Measurements from ENCODE around the gene ZNF296.

Gene ZNF296

GRCh38 chr19:45051929-45052579, 24.2 kb downstream of the ZNF296 start:
- DNase-seq = no peak

DNA sequence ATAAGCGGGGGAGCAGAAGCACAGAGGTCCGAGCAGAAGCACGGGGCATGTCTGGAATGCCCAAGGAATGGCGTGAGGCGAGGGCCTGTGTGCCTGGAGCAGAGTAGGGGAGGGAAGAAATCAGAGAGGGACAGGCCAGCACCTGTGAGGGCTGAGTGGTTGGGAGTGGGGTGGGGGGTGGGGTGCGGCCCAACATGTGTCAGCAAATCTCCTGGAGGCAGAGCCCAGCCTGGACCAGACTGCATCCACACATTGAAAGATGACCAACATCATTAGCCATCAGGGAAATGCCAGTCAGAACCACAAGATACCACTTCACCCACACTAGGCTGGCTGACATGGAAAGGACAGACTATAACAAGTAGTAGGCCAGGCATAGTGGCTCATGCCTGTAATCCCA, 26.2 kb downstream of the ZNF296 start:
- DNase-seq = no peak

- DNase-seq = no peak
Observed at GRCh38 chr19:45049073-45049736, 27.1 kb downstream of the ZNF296 start.

DNA sequence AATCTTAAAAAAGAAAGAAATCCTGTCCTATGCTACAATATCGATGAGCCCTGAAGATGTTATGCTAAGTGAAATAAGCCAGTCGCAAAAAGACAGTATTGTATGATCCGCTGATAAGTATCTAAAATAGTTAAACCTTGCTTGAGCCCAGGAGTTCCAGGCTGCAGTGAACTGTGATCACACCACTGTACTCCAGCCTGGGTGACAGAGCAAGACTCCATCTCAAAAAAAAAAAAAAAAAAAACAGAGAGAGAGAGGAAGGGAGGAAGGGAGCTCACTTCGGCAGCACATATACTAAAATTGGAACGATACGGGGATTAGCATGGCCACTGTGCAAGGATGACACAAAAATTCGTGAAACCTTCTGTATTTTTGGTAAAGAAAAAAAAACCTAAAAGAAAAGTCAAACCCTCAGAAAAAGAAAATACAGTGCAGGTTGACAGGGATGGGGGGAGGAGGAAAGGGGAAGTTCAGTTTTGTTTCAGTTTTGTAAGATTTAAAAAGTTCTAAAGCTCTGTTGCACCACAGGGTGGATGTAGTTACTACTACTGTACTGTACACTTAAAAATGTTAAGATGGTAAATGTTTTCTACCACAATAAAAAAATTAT, 29.0 kb downstream of the ZNF296 start:
- DNase-seq = peak; percentile 72 to 79

- DNase-seq = no peak
Observed at GRCh38 chr19:45046355-45046754, 29.9 kb downstream of the ZNF296 start.

DNA sequence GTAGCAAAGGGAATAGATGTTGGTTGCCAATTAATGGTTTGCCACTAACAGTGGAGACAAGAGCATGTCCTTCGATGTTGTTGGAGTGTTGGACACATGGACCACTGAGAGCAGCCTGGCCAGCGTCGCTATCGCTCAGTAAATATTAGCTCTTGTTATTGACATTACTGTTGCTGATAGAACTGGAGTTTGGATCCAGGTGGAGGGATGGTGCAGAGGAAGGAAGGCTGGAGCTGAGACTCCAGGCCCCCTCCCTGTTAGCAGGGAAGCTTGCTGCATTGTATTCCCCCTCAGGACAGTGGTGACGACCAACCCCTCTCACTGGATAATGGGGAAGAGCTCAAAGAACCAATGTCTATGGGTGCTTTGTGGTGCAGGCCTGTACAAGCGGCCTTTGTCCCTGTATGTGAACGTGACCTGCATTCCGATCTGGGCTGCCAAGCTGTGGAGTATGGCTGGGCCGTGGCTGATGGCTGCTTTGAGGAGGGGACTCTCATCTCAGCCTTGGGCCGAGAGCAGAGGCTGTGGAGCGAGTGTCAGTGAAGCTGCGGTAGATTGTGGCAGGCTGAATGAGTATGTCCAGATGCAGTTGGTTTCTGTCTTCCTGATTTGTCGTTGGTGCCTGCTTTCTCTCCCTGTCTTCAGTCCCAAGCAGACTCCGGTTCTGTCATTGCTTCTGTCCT, 30.5 kb downstream of the ZNF296 start:
- no peak for DNase-seq

DNA sequence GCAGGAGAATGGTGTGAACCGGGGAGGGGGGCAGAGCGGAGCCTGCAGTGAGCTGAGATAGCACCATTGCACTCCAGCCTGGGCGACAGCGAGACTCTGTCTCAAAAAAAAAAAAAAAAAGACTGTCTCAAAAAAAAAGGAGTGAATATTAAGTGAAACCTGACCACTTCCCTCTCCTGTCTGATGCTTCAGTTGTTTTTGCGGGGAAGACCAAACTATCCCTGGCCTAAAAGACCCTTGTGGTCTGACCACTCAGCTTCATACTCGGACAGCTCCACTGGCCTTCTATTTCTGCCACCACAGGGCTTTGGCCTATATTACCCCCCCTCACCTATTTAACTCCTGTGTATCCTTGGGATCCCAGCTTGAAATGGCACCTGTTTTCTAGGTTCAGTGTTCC, 35.2 kb downstream of the ZNF296 start:
- DNase-seq = no peak

DNA sequence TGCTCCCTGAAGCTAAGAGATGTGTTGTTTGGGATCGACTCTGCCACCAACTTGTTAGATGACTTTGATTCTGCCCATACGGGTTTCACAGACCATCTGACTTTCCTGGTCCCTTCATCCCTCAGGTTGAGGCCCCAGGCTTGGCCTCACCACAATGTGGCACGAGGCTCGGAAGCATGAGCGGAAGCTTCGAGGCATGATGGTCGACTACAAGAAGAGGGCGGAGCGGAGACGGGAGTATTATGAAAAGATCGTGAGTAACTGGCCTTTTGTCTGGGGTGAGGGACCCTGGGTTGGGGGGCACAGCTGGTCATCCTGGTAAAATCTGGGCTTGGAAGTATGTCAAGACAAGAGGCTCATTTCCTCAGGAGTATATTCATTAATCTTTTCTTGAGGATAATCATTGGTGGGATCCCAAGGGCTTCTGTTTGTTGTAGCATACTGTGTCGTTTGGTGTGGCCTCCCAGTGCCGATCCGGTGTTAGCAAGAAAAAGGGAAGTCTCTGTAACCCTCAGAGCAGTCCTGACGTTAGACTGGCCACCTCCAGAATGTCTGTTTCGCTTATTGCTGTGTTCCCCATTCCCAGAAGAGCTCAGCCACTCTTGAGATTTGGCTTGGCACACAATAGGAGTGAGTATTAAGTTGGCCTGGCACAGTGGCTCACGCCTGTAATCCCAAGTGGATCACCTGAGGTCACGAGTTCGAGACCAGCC, 36.1 kb downstream of the ZNF296 start:
- peak; percentile 36 to 62 for DNase-seq

DNA sequence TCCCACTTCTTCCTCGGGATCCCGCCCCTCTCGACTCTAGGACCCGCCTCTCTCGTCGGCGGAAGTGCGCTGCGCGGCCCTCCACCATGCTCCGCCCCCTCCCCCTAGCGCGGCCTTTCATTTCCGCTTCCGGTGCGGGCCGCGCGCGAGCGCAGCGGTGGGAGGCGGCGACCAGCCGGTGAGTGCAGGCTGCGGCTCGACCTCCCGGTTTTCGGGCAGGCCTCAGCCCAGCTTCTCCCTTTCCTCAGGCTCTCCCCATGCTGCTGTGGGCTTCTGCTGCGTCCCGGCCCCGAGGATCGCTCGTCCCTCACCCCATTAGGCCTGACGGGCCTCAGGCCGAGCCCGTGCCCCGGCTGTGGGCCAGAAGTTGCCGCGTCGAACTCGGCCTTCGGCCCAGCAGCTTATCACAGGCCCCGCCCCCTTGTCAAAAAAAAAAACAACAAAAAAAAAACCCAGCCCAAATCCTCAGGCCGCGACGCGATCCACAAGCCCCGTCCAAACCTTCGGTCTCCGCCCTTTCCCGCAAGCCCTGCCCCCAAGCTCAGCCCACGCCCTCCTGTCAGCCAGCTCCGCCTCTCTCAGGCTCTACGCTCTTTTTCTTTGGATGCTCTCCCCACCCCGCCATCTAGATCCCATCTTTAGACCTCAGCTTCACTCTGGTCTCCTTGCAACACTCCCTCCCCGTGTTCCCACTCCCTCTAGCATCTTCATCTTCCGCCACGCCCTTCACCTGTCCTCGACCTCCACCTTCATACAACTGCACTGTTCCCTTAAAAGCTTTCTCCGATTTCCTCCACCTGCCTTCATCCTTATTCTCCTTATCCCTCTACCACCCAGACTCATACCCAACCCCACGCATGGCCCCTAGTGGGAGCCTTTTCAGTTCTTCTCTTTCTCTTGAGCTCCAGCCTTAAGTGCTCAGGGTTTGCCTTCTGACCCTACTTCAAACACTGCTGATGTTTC, 37.1 kb downstream of the ZNF296 start, which contains the start of gene CLASRP:
Gene CLASRP, plus strand, starts transcription at position 115 of the 963 bp plus-strand sequence. CDS start 1,168 bp downstream, outside the sequence.
- DNase-seq = peak; percentile 79

DNA sequence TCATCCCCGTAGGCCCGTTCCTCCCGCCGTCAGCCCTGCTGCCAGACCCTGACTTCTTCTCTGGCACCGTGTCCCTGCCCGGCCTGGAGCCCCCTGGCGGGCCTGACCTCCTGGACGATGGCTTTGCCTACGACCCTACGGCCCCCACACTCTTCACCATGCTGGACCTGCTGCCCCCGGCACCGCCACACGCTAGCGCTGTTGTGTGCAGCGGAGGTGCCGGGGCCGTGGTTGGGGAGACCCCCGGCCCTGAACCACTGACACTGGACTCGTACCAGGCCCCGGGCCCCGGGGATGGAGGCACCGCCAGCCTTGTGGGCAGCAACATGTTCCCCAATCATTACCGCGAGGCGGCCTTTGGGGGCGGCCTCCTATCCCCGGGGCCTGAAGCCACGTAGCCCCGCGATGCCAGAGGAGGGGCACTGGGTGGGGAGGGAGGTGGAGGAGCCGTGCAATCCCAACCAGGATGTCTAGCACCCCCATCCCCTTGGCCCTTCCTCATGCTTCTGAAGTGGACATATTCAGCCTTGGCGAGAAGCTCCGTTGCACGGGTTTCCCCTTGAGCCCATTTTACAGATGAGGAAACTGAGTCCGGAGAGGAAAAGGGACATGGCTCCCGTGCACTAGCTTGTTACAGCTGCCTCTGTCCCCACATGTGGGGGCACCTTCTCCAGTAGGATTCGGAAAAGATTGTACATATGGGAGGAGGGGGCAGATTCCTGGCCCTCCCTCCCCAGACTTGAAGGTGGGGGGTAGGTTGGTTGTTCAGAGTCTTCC, 38.7 kb downstream of the ZNF296 start:
- no peak for DNase-seq

DNA sequence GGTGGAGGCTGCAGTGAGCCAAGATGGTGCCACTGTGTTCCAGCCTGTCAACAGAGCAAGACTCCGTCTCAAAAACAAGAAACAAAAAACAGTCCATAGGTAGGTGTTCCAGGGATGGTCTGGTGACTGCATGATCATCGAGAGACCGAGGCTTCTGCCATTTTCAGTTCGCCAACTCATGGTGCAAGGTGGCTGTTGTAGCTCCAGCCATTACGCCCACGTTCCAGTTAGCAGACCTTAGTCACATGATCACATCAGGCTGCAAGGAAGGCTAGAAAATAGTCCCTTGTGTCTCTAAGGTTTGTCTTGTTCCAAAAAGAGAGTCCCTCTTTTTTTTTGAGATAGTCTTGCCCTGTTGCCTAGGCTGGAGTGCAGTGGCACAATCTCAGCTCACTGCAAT, 40.5 kb downstream of the ZNF296 start:
- DNase-seq = no peak

GRCh38 chr19:45032421-45032820, 43.9 kb downstream of the ZNF296 start:
- DNase-seq = no peak

DNA sequence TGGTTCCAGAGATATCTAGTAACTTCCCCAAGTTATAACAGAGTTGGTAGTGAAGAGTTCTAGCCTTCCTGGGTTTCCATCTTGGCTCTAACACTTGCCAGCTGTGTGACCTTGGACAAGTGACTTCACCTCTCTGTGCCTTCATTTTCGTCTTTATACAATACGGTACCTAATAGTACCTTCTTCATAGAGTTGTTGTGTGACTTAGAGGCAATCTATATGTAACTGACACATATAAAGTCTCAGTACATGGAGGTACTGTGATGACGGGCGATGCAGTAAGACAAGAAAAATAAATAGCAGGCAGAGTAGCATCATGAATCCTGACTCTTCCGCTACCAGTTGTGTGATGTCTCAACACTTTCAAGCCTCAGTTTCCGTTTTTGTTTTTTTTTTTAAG, 45.5 kb downstream of the ZNF296 start:
- no peak for DNase-seq

GRCh38 chr19:45027371-45027770, 48.9 kb downstream of the ZNF296 start:
- no peak for DNase-seq

DNA sequence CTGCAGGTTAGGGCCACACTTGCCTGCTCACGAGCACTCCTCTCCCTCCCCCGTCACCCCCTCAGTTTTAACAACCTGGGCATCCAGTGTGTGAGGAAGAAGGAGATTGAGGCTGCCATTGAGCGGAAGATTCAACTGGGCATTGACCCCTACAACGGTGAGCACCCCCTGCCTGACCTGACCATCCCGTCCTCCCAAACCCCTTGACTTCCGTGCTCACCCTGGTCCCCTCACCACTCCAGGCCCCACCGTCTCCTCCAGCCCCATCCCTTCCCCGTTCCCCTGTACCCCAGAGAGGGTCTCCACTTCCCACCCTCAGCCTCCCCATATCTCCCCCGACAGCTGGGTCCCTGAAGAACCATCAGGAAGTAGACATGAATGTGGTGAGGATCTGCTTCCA, 51.0 kb downstream of the ZNF296 start:
- DNase-seq = no peak

GRCh38 chr19:45023048-45023447, 53.2 kb downstream of the ZNF296 start:
- DNase-seq = no peak

- no peak for DNase-seq
Observed at GRCh38 chr19:45021971-45022370, 54.3 kb downstream of the ZNF296 start.
